NCI-H1436 treated with DMSO at 0.1 percent for 48 hours (cell line): Measurements from ENCODE around the gene ITSN1.
"Not testable (repeated sequence)": the region's sequence is repeated elsewhere in the genome, so short reads cannot be mapped to it uniquely, and the experiment has no call there.

Source experiments
- DNase-seq: peaks from one replicate; lab custom pipeline; 2025; lab: John Stamatoyannopoulos, UW

Gene ITSN1

DNA sequence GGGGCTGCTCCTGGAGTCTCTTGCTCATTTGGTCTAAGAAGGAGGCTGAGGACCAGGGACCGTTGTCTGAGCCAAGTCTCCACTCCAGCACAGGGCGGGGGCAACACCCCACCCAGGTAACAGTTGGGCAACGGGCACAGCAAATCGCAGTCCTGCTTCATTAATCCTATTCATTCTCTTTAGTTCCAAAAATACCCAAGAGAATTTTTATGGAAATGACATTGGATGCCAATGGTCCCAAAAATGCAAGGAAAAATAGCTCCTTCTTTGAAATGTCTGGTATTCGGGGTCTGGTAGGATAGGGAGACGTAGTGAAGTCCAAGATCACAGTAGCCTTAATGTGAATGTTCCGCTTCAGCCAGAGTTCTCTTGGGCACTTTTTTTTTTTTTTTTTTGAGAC lies 199.3 kb downstream of the ITSN1 start:
- no peak for DNase-seq

GRCh38 chr21:33843216-33843615 lies 200.9 kb downstream of the ITSN1 start:
- DNase-seq = no peak

DNA sequence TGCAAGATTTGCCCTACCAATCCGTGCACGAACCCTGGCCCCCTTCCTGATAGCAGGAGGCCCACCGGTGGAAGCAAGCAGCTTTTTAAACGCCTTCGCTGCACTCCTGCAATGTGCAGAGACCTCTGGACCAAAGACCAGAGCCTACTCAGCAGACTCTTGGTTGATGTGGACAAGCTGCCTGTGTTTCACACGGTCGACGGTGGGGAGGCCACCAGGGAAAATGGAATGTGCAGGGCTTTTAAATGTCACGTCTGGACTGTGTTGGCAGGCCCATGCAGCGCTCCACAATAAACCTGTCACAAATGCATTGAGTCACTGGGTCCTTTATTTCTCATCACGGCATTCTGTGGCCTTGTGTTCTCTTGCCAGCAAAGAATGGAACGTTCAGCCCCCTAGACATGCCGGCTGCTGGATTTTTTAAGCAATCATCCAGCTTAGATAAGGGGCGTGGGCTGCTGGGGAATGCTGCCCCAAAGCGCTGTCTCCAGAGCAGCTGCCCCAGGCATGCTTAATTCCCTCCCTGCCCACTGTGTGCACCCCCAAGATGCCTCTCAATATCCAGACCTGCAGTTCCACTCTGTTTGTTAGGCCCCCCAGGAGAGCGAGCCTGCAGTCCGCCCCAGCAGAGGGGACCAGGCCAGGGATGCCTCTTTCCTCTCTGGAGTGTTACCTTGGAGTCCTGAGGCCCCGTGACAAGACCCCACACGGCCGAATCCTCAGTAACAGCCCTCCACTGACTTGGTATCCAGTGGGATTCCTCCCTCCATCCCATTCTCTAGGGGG lies 202.0 kb downstream of the ITSN1 start:
- DNase-seq = no peak

- DNase-seq = no peak
These were observed 202.5 kb downstream of the ITSN1 start for GRCh38 chr21:33844890-33845205.

DNA sequence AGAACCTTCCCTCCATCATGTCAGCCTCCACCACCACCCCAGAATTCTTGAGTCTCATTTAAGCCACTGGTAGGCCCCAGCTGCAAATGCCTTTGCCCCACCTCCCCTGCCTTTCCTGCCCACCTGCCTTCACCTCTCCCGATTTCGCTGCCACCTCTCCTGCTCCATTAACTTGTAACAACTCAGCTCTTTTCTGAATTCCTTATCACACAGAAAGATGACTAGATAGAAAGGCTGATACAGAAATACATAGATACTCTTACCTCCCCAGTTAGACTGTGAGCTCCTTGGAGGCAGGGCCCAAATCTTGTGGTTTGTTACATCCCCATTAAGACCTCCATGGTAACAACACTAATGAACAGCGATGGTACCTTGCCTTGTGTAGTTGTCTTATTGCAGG lies 203.8 kb downstream of the ITSN1 start:
- no peak for DNase-seq

DNA sequence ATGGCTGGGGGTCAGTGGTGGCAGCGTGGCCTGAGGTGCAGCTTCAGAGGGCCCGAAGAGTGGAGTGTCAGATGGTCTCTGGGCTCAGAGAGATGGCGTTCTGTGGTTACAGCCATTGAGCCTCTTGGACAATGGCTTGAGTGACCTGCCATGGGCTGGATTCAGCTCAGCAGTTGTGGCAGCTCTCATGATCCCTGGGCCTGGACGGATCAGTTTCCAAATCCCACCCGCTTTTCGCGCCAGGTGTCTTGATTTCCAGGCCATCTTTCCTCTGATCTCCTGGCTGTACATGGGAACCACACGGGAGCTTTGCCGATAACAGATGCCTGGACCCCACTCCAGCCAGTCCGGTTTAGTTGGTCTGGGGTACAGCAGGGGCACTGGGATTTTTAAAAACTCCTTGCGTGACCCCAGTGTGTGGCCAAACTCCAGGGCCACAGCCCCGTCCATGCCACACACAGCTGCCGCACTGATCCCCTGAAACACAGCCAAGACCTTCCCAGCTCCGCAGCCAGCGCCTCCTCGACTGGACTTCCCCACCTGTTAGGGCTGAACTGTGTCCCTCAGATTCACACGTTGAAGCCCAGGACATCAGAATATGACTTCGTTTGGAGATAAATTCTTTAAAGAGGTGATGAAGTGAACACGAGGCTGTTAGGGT lies 205.4 kb downstream of the ITSN1 start:
- DNase-seq = no peak

DNA sequence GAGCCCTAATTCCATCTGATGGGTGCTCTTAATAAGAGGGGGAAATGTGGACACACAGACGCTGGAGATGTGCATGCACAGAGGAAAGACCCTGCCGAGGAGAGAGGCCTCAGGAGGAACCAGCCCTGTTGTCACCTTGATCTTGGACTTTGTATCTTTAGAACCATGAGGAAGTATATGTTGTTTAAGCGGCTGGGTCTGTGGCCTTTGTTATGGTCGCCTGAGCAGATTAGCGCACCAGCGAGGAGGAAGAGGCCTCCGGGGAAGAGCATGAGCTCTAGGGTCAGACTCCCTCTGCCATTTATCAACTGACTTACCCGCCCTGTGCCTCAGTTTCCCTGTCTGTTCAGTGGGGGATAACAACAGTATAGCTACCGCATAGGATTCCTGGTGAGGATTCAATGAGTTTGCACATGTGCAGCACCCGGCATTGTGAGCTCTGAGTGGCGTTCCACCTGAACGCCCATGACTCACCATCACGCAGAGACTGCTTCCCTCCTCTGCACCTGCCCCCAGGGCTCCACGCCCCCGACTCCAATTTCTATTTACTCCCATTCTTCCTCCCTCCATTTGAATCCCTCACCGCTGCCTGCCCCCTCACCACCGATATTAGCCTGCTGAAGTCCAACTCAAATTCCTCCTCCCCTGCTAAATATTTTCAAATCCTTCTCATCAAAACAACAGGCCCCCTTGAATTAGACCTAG lies 206.1 kb downstream of the ITSN1 start:
- DNase-seq = peak; percentile 59

DNA sequence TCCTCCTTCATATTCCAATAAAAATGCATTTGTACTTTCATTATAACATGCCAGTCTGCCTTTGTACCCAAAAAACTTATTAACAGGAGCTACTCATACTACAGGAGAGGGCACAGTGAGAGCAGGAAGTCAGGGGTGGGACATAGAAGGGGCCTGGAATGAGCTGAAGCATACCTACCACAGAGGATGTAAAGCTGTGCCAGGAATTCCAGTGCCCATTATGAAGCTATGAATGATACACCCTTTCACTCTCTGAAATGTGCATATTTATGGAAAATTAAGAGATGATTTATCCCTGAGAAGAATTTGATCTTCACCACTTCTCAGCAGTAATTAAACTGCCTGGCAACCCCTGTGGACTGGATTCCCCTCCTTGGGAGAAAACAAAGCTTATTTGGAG lies 207.5 kb downstream of the ITSN1 start:
- DNase-seq = no peak

DNA sequence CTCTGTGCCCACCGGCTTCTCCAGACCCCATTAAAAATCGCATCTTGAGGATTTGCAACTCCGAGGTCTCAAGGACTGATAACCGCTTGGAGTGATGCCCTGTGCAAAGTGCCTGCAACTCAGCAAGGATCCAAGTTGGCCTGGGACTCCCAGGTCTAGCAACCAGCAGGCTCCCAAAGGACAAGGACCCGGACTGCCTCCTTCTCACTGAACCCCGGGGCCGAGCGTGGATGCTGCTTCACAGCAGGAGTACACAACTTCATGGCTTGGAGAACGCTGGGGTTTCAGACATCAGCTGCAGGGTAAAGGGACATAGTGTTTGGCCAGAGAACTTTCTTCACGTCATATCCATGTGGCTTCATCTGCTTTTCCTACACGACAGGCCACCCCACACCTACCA lies 208.1 kb downstream of the ITSN1 start:
- DNase-seq = no peak

DNA sequence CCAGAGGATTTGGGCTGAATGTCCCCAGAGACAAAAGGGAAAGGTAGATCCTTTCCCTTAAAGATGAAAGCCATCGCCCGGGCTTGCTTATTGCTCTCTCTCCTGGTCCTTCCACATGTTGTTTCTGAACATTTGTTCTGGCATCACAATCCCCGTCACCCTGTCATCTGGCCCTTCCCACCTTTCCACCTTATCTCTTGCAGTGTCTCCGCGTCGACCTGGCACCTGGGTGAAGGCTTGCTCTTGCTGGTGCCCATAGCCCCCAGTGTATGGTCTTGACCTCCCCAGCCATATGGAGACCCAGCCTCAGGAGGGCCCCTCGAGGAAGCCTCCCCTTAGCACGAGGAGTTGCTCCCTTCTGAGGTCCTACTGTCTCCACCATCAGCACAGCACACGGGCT lies 208.7 kb downstream of the ITSN1 start:
- no peak for DNase-seq

DNA sequence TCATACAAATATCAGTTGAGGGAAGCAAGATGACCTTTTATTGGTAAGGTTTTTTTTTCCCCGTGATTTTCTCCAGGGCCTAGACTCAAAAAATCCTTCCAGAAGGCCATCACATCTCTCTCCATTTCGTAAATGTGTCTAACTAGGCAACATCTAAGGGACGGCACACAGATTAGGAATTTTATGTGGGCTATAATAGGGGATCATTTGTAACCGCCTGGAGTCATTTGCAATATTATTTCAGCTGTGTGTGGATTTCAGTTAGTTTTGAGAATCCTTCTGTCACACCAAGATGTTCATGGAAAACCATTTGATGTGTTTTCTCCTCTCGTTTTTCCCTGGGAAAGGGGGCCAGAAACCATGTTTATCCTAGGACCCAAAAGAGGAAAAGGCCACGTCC lies 210.2 kb downstream of the ITSN1 start:
- no peak for DNase-seq

GRCh38 chr21:33854604-33855003 lies 212.3 kb downstream of the ITSN1 start:
- no peak for DNase-seq

DNA sequence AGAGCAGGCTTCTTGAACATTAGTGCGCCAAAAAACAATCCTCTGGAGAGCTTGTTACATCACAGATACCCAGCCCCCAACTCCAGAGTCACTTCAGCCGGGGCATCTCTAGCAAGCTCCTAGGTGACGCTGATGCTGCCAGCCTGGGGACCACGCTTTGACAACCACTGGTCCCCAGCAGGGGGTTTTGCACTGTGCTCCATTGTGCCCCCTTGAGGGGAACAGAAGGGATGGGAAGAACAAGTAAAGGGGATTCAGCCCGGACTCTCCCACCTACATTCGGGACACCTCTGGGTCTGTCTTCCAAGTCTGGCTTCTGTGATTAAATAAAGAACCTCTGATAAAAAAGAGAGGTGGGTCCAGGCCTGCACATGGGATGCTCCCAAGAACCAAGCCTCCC lies 212.9 kb downstream of the ITSN1 start:
- no peak for DNase-seq

DNA sequence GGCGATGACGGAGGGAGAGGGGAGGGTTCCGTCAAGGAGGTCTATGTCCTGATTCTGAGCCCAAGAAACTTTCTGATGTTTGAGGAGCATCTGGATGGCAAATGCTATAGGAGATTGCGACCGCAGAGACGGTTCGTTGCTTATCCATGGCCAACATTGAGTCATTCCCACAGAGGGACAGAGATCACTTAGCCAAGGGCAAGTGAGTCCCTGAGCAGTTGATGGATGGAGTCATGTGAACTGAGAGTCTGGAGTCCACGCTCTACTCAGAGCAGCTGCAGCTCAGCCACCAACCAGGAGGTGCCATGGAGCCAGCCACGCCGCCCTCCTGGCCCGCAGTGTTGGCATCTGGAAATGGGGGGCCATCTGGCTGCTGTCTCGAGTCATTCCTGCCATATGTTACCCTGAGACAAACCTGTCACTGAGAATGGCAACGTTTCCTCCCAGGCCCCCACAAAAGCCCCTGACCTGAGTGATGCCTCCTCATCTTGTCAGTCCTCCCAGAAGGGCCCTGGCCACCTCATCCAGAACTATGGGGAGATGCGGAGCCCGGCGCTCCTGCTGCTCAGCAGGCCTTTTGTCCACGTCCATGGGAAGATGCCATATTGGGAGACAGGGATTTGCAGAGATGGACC lies 214.7 kb downstream of the ITSN1 start:
- DNase-seq = no peak

DNA sequence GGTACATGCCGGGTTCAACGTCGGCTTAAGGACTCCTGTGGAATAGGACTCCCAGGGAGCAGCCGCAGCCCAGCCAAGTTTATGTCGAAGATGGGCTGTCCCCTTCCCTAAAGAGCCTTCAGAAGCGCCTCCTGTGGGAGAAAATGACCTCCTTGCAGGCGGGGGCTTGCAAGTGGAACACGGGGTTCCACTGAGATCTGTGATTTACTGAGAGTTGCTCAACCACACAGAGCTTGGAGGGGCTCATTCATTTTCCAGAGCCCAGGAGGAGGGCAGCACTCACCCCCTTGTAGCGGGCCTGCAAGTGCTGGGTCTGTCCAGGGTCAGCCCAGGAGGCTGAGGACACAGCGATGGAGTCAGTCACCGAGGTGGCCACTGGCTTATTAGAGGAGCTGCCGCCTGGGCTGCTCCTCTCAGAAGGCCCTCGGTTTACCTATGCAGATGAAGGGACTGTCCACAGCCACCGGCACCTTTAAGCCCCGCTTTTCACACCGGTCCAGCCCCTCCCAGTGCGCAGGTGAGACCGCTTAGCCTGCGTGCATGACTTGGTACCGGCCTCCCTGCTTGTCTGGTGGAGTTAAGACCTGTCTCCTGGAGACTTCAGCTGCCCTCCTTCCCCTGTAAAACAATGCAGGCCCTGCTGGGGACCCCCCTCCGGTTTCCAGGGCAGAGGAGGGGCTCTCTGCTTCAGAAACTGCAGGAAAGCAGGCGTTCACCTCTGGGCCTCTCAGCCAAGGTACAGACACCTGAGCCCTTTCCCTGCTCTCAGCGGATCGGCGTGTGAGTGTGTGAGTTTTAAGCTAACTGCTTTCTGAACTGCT lies 215.8 kb downstream of the ITSN1 start:
- no peak for DNase-seq

- no peak for DNase-seq
These were observed 216.5 kb downstream of the ITSN1 start for GRCh38 chr21:33858667-33859372.

DNA sequence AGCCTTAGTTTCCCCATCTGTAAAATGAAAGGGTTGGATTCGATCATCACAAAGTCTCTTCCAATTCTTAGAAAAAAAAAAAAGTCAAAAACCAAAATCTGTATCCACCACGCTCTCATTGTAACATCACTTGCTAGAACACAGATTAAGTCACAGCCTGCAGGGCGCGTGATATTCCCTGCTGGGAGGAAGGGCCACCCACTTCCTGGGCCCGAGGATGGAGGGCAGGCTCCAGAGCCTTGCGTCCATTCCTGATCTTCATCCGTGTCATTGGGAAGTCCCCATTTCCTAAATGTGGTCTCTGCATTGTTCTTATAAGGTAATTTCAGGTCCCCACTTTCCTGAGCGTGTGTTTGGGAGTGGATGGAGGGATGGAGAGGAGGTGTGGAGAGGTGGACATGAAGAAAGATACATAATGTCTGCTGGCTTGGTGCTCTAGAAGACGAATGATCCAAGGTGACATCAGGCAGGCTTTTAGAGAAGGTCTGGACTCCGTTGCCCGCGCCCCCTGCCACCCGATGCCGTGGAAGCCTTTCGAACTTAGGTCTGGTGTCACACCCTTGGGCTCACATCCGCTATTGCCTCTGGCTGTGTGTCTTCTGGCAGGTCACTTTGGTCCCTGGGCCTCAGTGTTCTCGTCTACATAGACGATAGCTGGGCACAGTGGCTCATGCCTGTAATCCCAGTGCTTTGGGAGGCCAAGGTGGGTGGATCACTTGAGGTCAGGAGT lies 217.2 kb downstream of the ITSN1 start:
- DNase-seq = no peak

DNA sequence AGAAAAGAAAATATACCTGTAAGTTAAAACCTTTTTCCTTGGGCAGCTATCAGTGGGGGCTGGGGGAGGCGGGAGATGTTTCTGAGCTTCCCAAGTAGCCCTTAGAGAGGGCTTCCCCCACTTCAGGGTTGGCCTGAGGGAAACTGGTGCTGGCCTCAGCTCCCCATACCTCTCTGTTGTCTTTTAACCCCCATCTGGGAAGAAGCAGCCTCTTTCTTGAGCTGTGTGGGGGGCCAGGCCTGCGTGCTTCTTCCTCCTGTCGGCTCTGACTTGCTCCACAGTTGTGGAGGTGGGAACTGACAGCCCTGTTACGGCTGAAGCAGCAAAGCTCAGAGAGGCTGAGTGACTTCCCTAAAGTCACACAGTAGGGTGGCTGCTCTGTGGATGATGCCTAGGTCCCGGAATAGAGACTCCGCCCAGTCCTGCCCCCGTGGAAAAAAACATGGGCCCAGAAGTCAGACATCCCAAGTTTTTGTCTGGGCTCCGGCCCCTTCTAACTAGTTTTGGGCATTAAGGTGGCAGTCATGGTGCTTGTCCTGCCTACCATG lies 218.1 kb downstream of the ITSN1 start:
- no peak for DNase-seq

GRCh38 chr21:33861125-33861524 lies 218.8 kb downstream of the ITSN1 start:
- DNase-seq = no peak

DNA sequence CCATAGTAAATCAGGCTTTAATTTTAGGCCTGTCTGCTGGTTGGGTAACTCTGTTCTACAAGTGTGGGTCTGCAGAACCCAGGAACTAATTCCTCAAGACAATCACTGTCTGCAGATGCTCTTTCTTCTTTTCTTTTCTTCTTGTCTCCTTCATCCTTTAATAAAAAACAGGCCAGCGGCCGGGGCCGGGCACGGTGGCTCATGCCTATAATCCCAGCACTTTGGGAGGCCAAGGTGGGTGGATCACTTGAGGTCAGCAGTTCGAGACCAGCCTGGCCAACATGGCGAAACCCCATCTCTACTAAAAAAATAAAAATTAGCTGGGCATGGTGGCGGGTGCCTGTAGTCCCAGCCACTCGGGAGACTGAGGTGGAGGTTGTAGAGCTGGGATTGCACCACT lies 220.9 kb downstream of the ITSN1 start:
- not testable (repeated sequence) for DNase-seq
